Duodenal mucosa (tissue), 2 donors: ENCODE results near the gene ATP23.
A peak's percentile ranks its signal among the peaks of the same experiment; 100 is the strongest.

Source experiments
- H3K27ac ChIP-seq: one replicate; pipeline ENCODE4 v1.7.0; 2013; ENCODE audit warnings: low read depth, low read length
- H3K27me3 ChIP-seq, 2 donors: one replicate each; pipeline ENCODE4 v1.7.0; 2013; ENCODE audit warnings: low read length in 2 of 2, control low read depth in 1 of 2; ENCODE audit not compliant: insufficient read depth in 2 of 2, control insufficient read depth in 1 of 2
- H3K36me3 ChIP-seq, 2 donors: one replicate each; pipeline ENCODE4 v1.7.0; 2013; ENCODE audit warnings: low read length in 2 of 2, control low read depth in 1 of 2; ENCODE audit not compliant: insufficient read depth in 2 of 2, control insufficient read depth in 1 of 2
- H3K4me1 ChIP-seq, 2 donors: one replicate each; pipeline ENCODE4 v1.7.0; 2013; ENCODE audit warnings: low read length in 2 of 2, control low read depth in 1 of 2; ENCODE audit not compliant: insufficient read depth in 2 of 2, control insufficient read depth in 1 of 2
- H3K4me3 ChIP-seq, 2 donors: one replicate each; pipeline ENCODE4 v1.7.0; 2013; ENCODE audit warnings: low read length in 2 of 2, low read depth in 1 of 2
- H3K9ac ChIP-seq, 2 donors: one replicate each; pipeline ENCODE4 v1.7.0; 2013; ENCODE audit warnings: low read length in 2 of 2, low read depth in 1 of 2
- H3K9me3 ChIP-seq, 2 donors: one replicate each; pipeline ENCODE4 v1.7.0; 2013; ENCODE audit warnings: low read length in 2 of 2, control low read depth in 1 of 2; ENCODE audit not compliant: control insufficient read depth in 1 of 2

The ATP23 gene

GRCh38 chr12:57940052-57940914, 1.1 kb upstream of the ATP23 start:
- Histone ChIP-seq H3K27me3 (no peaks in the 10 kb centered on the region), H3K27ac (no peak overlapping the region), H3K4me1 (peaks cover 9 to 16% of the 10 kb centered on the region in 2 donors), H3K9ac (peak overlapping the region; percentile 63 to 65), H3K36me3 (no peaks in the 10 kb centered on the region), H3K9me3 (no peaks in the 10 kb centered on the region), H3K4me3 (peak overlapping the region; percentile 76 to 94)

DNA sequence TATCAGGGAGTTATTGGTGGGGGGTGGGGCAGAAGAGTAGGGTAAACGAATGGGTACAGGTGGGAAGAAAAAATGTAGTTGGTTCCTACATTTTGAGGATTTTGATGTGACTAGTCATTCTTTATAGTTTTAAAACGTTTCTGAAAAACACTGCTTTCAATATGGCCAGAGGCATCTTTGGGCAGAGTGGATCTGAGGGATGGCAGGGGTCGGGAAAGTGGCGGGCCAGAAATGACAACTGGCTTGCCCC, 527 bp upstream of the ATP23 start:
- Histone ChIP-seq H3K9me3 (no peaks in the 10 kb centered on the region), H3K27ac (peak overlapping the region; percentile 90), H3K27me3 (no peaks in the 10 kb centered on the region), H3K36me3 (no peaks in the 10 kb centered on the region), H3K4me1 (peaks cover 9 to 16% of the 10 kb centered on the region in 2 donors), H3K9ac (peak overlapping the region; percentile 63 to 65), H3K4me3 (peak overlapping the region; percentile 76 to 94)

- Histone ChIP-seq H3K9me3 (no peaks in the 10 kb centered on the region), H3K27ac (no peak overlapping the region), H3K4me3 (no peak overlapping the region), H3K36me3 (no peaks in the 10 kb centered on the region), H3K27me3 (no peaks in the 10 kb centered on the region), H3K4me1 (peaks cover 9 to 12% of the 10 kb centered on the region in 2 donors), H3K9ac (no peak overlapping the region)
These were observed 2.2 kb downstream of the ATP23 start for GRCh38 chr12:57943438-57944080.

GRCh38 chr12:57944313-57945023, 3.1 kb downstream of the ATP23 start:
- Histone ChIP-seq H3K9me3 (no peaks in the 10 kb centered on the region), H3K27ac (no peak overlapping the region), H3K36me3 (no peaks in the 10 kb centered on the region), H3K9ac (no peak overlapping the region), H3K4me3 (no peak overlapping the region), H3K27me3 (no peaks in the 10 kb centered on the region), H3K4me1 (peaks cover 9 to 12% of the 10 kb centered on the region in 2 donors)

GRCh38 chr12:57952766-57953165, 11.4 kb downstream of the ATP23 start:
- Histone ChIP-seq H3K4me1 (no peaks in the 10 kb centered on the region), H3K27me3 (no peaks in the 10 kb centered on the region), H3K36me3 (peaks cover 8 to 26% of the 10 kb centered on the region in 2 donors), H3K4me3 (no peak overlapping the region), H3K9me3 (no peaks in the 10 kb centered on the region), H3K9ac (no peak overlapping the region), H3K27ac (no peak overlapping the region)

DNA sequence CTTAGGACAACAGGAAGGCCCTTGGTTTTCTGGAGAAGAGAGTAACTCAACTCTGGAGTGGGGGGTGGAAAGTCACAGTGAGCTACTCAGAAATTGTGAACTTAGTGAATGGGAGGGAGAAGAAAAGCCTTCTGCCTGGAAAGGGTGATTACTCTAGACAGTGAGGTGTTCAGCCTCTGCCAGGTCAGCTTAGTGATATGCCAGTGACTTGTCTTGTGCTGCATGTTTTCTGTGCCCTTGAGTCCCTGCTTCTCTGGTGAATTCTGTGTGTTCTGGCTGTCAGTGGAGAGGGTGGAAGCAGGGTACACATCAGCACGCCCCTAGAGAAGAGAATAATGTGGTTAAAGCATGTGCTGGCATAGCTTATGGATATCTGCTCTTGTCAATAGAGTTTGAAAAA, 13.4 kb downstream of the ATP23 start:
- no peak overlapping the region for H3K9ac ChIP-seq
- H3K27ac ChIP-seq, result no peak overlapping the region
- H3K4me1 ChIP-seq, result no peaks in the 10 kb centered on the region
- no peak overlapping the region for H3K4me3 ChIP-seq
- no peaks in the 10 kb centered on the region for H3K9me3 ChIP-seq
- no peaks in the 10 kb centered on the region for H3K27me3 ChIP-seq
- H3K36me3 ChIP-seq, result peaks cover 8 to 29% of the 10 kb centered on the region in 2 donors

DNA sequence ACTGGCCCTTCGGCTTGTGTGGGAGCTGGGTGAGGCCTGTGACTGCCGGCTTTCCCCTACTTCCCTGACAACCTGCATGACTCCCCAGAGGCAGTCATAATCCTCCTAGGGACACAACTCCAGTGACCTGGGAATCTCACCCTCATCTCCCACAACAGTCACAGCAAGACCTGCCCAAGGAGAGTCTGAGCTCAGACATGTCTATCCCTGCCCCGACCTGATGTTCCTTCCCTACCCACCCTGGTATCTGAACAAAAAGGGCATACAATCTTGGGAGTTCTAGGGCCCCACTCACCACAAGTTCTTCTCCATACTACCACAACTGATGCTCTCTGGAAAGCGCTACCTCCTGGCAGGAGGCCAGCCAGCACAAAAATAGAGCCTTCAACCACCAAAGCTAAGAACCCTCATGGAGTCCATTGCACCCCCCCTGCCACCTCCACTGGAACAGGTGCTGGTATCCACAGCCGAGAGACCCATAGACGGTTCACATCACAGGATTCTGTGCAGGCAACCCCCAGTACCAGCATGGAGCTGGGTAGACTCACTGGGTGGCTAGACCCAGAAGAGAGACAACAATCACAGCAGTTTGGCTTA, 16.8 kb downstream of the ATP23 start:
- Histone ChIP-seq H3K9me3 (peaks cover 0 to 2% of the 10 kb centered on the region in 2 donors), H3K4me1 (no peaks in the 10 kb centered on the region), H3K4me3 (no peak overlapping the region), H3K36me3 (peaks cover under 1 to 18% of the 10 kb centered on the region in 2 donors), H3K27ac (no peak overlapping the region), H3K27me3 (no peaks in the 10 kb centered on the region), H3K9ac (no peak overlapping the region)

- Histone ChIP-seq H3K9me3 (peaks cover 1 to 9% of the 10 kb centered on the region in 2 donors), H3K4me3 (no peak overlapping the region), H3K27me3 (no peaks in the 10 kb centered on the region), H3K36me3 (no peaks in the 10 kb centered on the region), H3K27ac (no peak overlapping the region), H3K4me1 (no peaks in the 10 kb centered on the region), H3K9ac (no peak overlapping the region)
These were observed 23.1 kb downstream of the ATP23 start for GRCh38 chr12:57964421-57964820.

GRCh38 chr12:57965766-57966165, 24.4 kb downstream of the ATP23 start:
- Histone ChIP-seq H3K9me3 (peaks cover 3 to 9% of the 10 kb centered on the region in 2 donors), H3K27ac (no peak overlapping the region), H3K4me1 (no peaks in the 10 kb centered on the region), H3K9ac (no peak overlapping the region), H3K36me3 (no peaks in the 10 kb centered on the region), H3K27me3 (no peaks in the 10 kb centered on the region), H3K4me3 (no peak overlapping the region)

- no peaks in the 10 kb centered on the region for H3K27me3 ChIP-seq
- no peaks in the 10 kb centered on the region for H3K4me1 ChIP-seq
- no peak overlapping the region for H3K27ac ChIP-seq
- H3K9ac ChIP-seq, result no peak overlapping the region
- H3K9me3 ChIP-seq, result peaks cover 3 to 7% of the 10 kb centered on the region in 2 donors
- H3K36me3 ChIP-seq, result no peaks in the 10 kb centered on the region
- no peak overlapping the region for H3K4me3 ChIP-seq
These were observed 25.2 kb downstream of the ATP23 start for GRCh38 chr12:57966536-57966935.
